RCC 7860 (cell line): Measurements from ENCODE around the gene AGBL2.
"Not testable (repeated sequence)": the region's sequence is repeated elsewhere in the genome, so short reads cannot be mapped to it uniquely, and the experiment has no call there.

Experiments used
- DNase-seq: peaks from one replicate; pipeline ENCODE4 v3.0.0-alpha.2; 2015; ENCODE audit warnings: low spot score
- FAIRE-seq: peaks from 2 replicates; lab custom pipeline; 2012; peaks lifted over from hg19 to GRCh38; lab: Jason Lieb, UNC

AGBL2 gene

DNA sequence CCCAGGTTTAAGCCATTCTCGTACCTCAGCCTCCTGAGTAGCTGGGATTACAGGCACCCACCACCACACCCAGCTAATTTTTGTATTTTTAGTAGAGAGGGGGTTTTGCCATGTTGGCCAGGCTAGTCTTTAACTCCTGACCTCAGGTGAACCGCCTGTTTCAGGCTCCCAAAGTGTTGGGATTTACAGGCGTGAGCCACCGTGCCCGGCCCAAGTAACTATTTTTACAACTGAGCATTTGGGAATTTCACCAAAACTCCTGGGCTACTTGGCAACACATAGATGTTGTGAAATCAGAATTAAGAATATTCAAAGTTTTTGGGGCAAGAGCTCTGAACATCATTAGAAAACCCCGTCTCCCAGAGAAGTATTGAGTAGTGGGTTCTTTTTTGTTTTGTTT is 74.7 kb downstream of the AGBL2 start:
- not testable (repeated sequence) for FAIRE-seq, DNase-seq

DNA sequence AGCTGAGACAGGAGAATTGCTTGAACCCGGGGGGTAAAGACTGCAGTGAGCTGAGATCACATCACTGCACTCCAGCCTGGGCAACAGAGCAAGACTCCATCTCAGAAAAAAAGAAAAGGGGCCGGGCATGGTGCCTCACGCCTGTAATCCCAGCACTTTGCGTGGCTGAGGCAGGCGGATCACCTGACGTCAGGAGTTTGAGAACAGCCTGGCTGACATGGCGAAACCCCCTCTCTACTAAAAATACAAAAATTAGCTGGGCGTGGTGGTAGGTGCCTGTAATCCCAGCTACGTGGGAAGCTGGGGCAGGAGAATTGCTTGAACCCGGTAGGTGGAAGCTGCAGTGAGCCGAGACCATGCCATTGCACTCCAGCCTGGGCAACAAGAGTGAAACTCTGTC is 78.8 kb downstream of the AGBL2 start:
- not testable (repeated sequence) for FAIRE-seq, DNase-seq

DNA sequence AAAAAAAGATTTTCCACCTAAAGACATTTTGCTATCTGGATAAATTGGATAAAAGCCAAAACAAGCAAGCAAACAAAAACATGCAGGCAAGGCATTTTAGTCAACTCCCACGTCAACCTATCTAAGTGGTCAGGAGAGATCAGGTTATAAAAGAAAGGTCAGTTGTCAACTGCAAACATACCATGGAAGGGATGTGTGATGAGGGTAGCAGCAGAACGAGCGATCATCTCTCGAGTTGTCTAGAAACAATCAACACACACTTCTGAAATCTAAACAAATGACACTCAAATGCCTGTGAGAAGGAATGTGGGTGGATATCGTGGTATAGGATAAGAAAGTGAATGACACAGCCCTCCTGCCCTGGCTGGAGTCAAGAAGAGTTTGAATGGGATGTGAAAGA is 83.7 kb downstream of the AGBL2 start:
- DNase-seq = no peak
- FAIRE-seq = no peak

DNA sequence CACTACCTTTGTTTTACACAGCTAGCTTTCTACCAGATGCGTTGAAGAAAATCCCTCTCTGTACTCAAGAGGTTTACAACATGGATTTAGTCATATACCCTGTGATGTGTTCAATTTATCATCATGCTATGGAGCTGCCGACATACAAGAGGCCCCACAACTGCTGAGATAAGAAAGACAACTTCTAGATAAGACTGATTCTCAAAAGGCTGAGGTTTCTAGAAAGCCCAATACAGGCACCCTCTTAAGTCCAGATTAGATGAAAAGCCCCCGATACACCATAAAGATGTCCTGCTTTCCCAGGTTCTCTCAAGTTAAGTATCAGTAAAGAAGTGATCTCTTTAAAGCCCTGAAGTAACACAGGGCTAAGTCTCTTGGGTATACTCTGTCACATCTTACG is 87.1 kb downstream of the AGBL2 start:
- no peak for FAIRE-seq
- no peak for DNase-seq

DNA sequence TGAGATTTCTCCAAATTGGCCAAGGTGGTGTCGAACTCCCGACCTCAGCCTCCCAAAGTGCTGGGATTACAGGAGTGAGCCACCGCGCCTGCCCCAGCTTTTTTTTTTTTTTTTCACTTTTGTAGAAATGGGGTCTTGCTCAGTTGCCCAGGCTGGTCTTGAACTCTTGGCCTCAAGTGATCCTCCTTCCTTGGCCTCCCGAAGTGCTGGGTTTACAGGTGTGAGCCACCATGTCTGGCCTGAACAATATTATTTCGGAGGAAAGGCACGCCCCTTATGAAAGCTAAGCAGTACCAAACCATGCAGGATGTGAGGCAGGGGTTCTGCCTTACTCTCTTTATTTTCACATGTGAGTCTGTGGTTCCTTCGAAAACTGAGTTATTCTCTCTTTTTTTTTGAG is 88.9 kb downstream of the AGBL2 start:
- DNase-seq (no peak), FAIRE-seq (no peak)

DNA sequence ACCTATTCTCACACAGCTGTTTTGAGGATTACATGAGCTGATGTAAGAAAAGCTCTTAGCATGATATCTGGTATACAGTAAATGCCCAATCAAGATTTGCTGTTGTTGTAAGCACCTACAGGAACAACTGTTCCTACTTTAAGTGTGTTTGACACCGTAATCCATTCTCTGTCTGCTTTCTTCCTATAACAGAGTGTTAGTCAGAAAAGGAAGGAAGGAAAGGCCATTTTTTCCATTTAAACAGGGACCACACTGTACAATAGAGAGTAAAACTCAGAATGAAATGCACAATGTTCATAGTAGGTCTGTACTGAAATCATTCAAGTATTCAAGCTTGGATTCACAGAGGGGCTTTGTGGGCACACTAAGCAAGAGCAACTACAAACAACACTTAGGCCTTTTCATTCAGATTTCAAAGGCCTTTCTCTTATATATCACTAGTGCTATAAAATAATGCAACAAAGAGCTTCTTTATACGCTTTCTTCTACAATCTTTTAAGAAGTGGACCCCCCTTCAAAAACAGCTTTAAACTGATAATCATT is 94.3 kb downstream of the AGBL2 start:
- no peak for DNase-seq
- FAIRE-seq = no peak

DNA sequence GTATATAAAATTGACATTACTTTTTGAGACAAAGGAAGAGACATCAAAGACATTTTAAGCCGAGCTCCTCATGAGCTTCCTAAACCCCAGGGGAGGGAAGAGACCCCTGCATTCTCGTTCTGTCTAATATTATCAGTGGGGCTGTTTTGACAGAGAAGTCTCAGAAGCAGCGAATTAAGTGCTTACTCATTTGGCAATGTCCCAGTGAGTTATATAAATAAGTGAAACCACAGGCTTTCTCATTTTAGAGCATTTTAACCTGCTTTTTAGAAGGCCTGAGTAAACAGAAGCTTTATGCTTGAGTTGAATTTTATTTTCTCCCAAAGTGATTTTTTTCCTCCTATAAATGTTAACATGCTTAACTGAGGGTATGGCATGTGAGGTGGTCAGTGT is 97.8 kb downstream of the AGBL2 start:
- no peak for DNase-seq

DNA sequence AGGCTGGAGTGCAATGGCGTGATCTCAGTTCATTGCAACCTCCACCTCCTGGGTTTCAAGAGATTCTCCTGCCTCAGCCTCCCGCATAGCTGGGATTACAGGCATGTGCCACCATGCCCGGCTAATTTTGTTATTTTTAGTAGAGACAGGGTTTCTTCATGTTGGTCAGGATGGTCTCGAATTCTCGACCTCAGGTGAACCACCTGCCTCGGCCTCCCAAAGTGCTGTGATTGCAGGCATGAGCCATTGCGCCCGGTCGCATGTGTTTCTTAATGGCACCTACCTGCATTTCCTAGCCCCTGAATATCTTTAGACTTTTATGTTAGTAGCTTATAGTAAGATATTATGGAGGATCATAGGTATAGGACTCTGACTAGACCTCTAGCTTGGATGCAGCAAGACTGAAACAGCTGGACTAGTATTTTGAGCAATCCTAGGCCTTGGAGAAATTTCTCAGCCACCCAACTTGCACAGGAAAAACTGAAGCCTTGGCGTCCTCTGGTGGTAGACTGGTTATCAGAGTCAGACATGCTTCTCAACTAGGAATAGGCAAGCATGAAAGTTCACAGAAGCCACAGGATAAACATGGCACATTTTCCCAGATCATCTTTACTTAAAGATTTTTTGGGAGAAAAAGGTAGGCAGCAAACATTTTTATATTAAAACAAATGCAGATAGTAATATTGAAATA is 98.3 kb downstream of the AGBL2 start:
- DNase-seq = no peak
- no peak for FAIRE-seq

More for the DNA sequence above, 97.8 kb downstream of the AGBL2 start:
- FAIRE-seq = no peak

DNA sequence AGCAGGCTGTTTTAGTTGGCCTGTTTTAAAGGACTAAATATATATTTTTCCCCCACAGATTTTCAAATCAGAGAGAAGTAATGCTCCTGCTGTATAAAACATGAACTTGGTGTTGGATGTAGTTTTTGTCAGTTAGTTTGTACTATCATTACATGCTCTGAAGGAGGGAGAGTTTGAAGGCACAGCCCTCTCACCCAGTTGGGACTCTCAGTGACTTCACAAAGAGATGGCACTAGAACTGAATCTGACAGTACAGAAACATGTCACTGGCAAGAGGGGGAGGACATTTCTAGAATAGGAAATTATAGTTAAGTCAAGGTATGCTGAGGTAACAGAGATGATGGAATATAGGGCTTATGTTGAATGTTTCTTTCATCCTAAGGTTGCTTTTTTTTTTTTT is 99.9 kb downstream of the AGBL2 start:
- DNase-seq (no peak), FAIRE-seq (no peak)

DNA sequence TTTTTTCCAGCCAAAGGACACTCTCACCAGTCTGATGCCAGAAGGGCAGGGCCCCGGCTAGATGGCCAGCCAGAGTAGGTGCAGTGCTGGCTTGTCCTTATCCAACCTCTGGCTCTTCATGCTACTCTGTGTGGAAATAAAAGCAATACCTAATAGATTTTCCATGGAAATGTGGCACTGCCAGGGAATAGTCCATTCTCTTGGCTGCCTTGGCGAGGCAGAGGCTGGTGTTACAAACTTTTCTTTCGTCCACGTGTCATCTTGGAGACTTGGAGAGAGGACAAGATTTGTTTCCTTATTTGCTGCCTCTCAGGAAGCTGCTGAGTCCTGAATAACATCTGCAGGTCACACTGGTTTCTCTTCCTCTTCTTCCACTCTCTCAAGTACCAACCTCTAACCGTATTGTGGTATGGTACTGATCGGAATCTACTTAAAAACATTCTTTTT is 103.8 kb downstream of the AGBL2 start:
- no peak for DNase-seq
- FAIRE-seq = no peak

DNA sequence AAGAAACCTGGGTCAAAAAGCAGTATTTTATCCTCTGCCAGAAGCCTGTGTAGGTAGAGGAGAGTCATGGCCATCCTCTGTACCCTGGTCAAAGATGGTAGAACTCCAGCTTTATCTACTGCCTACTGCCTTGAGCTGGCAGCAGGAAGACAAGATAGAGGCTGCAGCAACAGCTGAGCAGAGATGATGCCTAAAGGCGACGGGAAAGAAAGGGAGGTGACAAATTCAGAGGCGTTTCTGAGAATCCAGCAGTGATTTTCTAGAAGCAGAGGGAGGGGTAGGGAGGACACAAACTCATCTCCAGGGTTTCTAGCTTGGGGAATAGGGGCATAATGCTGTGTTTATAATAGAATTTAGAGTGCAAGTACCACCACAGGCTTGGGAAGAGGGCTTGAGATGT is 105.5 kb downstream of the AGBL2 start:
- DNase-seq = no peak
- FAIRE-seq = no peak
